Sigmoid colon (tissue), 7 donors: ENCODE measurements around the gene KCND3. TPM values are rescaled to one million over a fixed set of nuclear protein-coding genes. Genes with fewer than 3 reads are reported as not detected.

Source experiments
- DNase-seq: peaks from one replicate; pipeline ENCODE4 v3.0.0-alpha.2; 2019
- H3K27ac ChIP-seq, 4 donors: fragments of 200-600 bp; sonication (generic); one replicate each; pipeline ENCODE4 v1.5.1; 2016 to 2019; ENCODE audit warnings: mild to moderate bottlenecking in 1 of 4
- H3K27me3 ChIP-seq, 3 donors: fragments of 200-600 bp; sonication (generic); one replicate each; pipeline ENCODE4 v1.5.1; 2019; ENCODE audit warnings: mild to moderate bottlenecking in 1 of 3
- H3K36me3 ChIP-seq, 4 donors: fragments of 200-600 bp; sonication (generic); one replicate each; pipeline ENCODE4 v1.5.1; 2016 to 2019
- H3K4me1 ChIP-seq, 4 donors: fragments of 200-600 bp; sonication (generic); one replicate each; pipeline ENCODE4 v1.5.1; 2017 to 2019
- H3K4me3 ChIP-seq, 4 donors: fragments of 200-600 bp; sonication (generic); one replicate each; pipeline ENCODE4 v1.5.1; 2017 to 2019; ENCODE audit warnings: mild to moderate bottlenecking in 2 of 4, moderate library complexity in 1 of 4
- H3K9me3 ChIP-seq, 4 donors: fragments of 200-600 bp in 3 of 4; sonication (generic) in 3 of 4; one replicate each; pipeline versions ENCODE4 v1.5.1 to v1.6.1; 2013 to 2019
- CTCF ChIP-seq, 4 experiments: fragments of 450-650 bp in 3 of 4; fragments of 200-600 bp in 1 of 4; IDR thresholded peaks; one replicate each; pipeline ENCODE4 v1.5.1; 2016 to 2019; ENCODE audit warnings: antibody characterized with exemption in 4 of 4, mild to moderate bottlenecking in 3 of 4, moderate library complexity in 2 of 4
- EP300 ChIP-seq, 4 donors: sonication (generic); formaldehyde crosslinking; IDR thresholded peaks; one replicate each; pipeline ENCODE4 v1.6.1; 2017; ENCODE audit warnings: antibody characterized with exemption in 4 of 4
- POLR2A ChIP-seq, 2 donors: fragments of 450-650 bp; IDR thresholded peaks; one replicate each; pipeline ENCODE4 v1.6.1; 2016; ENCODE audit warnings: antibody characterized with exemption in 2 of 2, mild to moderate bottlenecking in 2 of 2, moderate library complexity in 2 of 2
- POLR2AphosphoS5 ChIP-seq, 4 donors: sonication (generic); formaldehyde crosslinking; IDR thresholded peaks; one replicate each; pipeline ENCODE4 v1.6.1; 2017; ENCODE audit warnings: antibody characterized with exemption in 4 of 4
- WGBS, 2 donors: extraction: QIAGEN DNeasy Blood & Tissue Kit; methylation state at CpG; one replicate each; pipeline ENCODE4 v1.1.7; 2013; 5-methylcytosine and 5-hydroxymethylcytosine counted together
- intact Hi-C: fragments of 100-400 bp; cut with DNase I; formaldehyde crosslinking; loops from one replicate; pipeline ENCODE4 v1.15.1; 2023
- polyA plus RNA-seq, 3 donors: library from polyadenylated mRNA; stranded (reverse); fragments of 200-250 nt; gene quantifications; one replicate each; pipeline ENCODE4 v1.2.3, GENCODE V29; 2013
- total RNA-seq, 4 donors: library from RNA; depleted of rRNA; stranded (reverse); fragments of >200 nt; gene quantifications; one replicate each; pipeline ENCODE4 v1.1.0, GENCODE V29; 2016
- donor health status: healthy with polysubstance abuse.
- donor health status: Bipolar disorder and iron deficiency.
- donor health status: healthy.

The KCND3 gene
- total and polyA plus RNA-seq, 7 donors, result 0.23 to 18.3 (median 5.9) TPM

- Histone ChIP-seq H3K36me3 (no peaks in the 10 kb centered on the region), H3K4me1 (peaks cover 0 to 14% (median 4%) of the 10 kb centered on the region in 4 donors), H3K27me3 (no peaks in the 10 kb centered on the region), H3K27ac (no peak overlapping the region), H3K4me3 (no peak overlapping the region), H3K9me3 (no peaks in the 10 kb centered on the region)
- intact Hi-C loops, result no loop called here
- no peak for TF ChIP-seq POLR2AphosphoS5 (IDR thresholded peaks at IDR 0.05)
- no peak for TF ChIP-seq CTCF (IDR thresholded peaks at IDR 0.05)
- 69 to 83% methylated on average over 4 of the region's 4 CpGs for WGBS, 2 donors
- DNase-seq, result no peak
These were observed 13.0 kb upstream of the KCND3 start for GRCh38 chr1:112002514-112002913.

GRCh38 chr1:112001436-112001835 is 12.0 kb upstream of the KCND3 start:
- Histone ChIP-seq H3K9me3 (no peaks in the 10 kb centered on the region), H3K4me1 (peaks cover 0 to 5% (median 2%) of the 10 kb centered on the region in 4 donors), H3K36me3 (no peaks in the 10 kb centered on the region), H3K4me3 (no peak overlapping the region), H3K27ac (no peak overlapping the region), H3K27me3 (no peaks in the 10 kb centered on the region)
- intact Hi-C loops, result no loop called here
- no peak for DNase-seq
- TF ChIP-seq CTCF (IDR thresholded peaks at IDR 0.05) (no peak), POLR2AphosphoS5 (IDR thresholded peaks at IDR 0.05) (no peak), EP300 (IDR thresholded peaks at IDR 0.05) (no peak), POLR2A (IDR thresholded peaks at IDR 0.05) (no peak)
- WGBS, 2 donors, result 74 to 84% methylated on average over 2 of the region's 2 CpGs

GRCh38 chr1:112000048-112000447 is 10.6 kb upstream of the KCND3 start:
- TF ChIP-seq EP300 (IDR thresholded peaks at IDR 0.05) (no peak), POLR2A (IDR thresholded peaks at IDR 0.05) (no peak), CTCF (IDR thresholded peaks at IDR 0.05) (no peak), POLR2AphosphoS5 (IDR thresholded peaks at IDR 0.05) (no peak)
- intact Hi-C loops, result no loop called here

GRCh38 chr1:111998332-111998731 is 8.9 kb upstream of the KCND3 start:
- Histone ChIP-seq H3K9me3 (no peaks in the 10 kb centered on the region), H3K4me1 (no peaks in the 10 kb centered on the region), H3K4me3 (no peak overlapping the region), H3K27ac (no peak overlapping the region), H3K36me3 (no peaks in the 10 kb centered on the region), H3K27me3 (no peaks in the 10 kb centered on the region)
- TF ChIP-seq EP300 (IDR thresholded peaks at IDR 0.05), result no peak
- TF ChIP-seq CTCF (IDR thresholded peaks at IDR 0.05), result no peak
- no peak for TF ChIP-seq POLR2A (IDR thresholded peaks at IDR 0.05)
- TF ChIP-seq POLR2AphosphoS5 (IDR thresholded peaks at IDR 0.05), result no peak
- no peak for DNase-seq
- intact Hi-C loops, result no loop called here

More at GRCh38 chr1:112000048-112000447, 10.6 kb upstream of the KCND3 start:
- no peaks in the 10 kb centered on the region for H3K9me3 ChIP-seq
- H3K4me3 ChIP-seq, result no peak overlapping the region
- 13 to 53% methylated on average over 1 of the region's 1 CpG for WGBS, 2 donors
- no peaks in the 10 kb centered on the region for H3K27me3 ChIP-seq
- no peaks in the 10 kb centered on the region for H3K36me3 ChIP-seq
- no peak for DNase-seq
- no peaks in the 10 kb centered on the region for H3K4me1 ChIP-seq
- H3K27ac ChIP-seq, result no peak overlapping the region

- 78 to 85% methylated on average over 10 of the region's 10 CpGs for WGBS, 2 donors
- Histone ChIP-seq H3K4me3 (peak overlapping the region in 1 of 4 donors; percentile 1), H3K36me3 (no peaks in the 10 kb centered on the region), H3K27me3 (no peaks in the 10 kb centered on the region), H3K27ac (peak overlapping the region in 3 of 4 donors; percentile 74 to 86 (median 83)), H3K9me3 (no peaks in the 10 kb centered on the region), H3K4me1 (peaks cover 0 to 49% (median 41%) of the 10 kb centered on the region in 4 donors)
- TF ChIP-seq POLR2AphosphoS5 (IDR thresholded peaks at IDR 0.05), result no peak
- TF ChIP-seq POLR2A (IDR thresholded peaks at IDR 0.05), result no peak
- no peak for TF ChIP-seq CTCF (IDR thresholded peaks at IDR 0.05)
- intact Hi-C loops, result loop anchor here (5.0 kb wide), 3 partner anchors 45 to 345 kb away; no protein-coding TSS in a partner anchor
- DNase-seq, result no peak
These were observed 3.0 kb upstream of the KCND3 start for GRCh38 chr1:111992476-111992875.
